Umbilical cord (tissue), 2 donors: ENCODE measurements around the gene ASB16. TPM values are rescaled to one million over a fixed set of nuclear protein-coding genes. Genes with fewer than 3 reads are reported as not detected.

Experiments used
- DNase-seq: peaks from one replicate; pipeline ENCODE4 v3.0.0-alpha.2; 2015; ENCODE audit warnings: low spot score
- total RNA-seq: library from RNA; depleted of rRNA; stranded (reverse); fragments of >200 nt; gene quantifications from one replicate; pipeline ENCODE4 v1.2.3, GENCODE V29; 2014; ENCODE audit warnings: low replicate concordance; ENCODE audit not compliant: insufficient read depth

The ASB16 gene
- total RNA-seq, 1 donor from 2014 or later = not detected

GRCh38 chr17:44188576-44189403 is 18.3 kb downstream of the ASB16 start:
- no peak for DNase-seq

GRCh38 chr17:44190481-44190880 is 20.0 kb downstream of the ASB16 start:
- no peak for DNase-seq

GRCh38 chr17:44191369-44191768 is 20.9 kb downstream of the ASB16 start:
- no peak for DNase-seq

- no peak for DNase-seq
Observed at GRCh38 chr17:44191941-44192496, 21.5 kb downstream of the ASB16 start.

GRCh38 chr17:44192750-44193149 is 22.2 kb downstream of the ASB16 start:
- DNase-seq = no peak

- DNase-seq = no peak
Observed at GRCh38 chr17:44193326-44194084, 23.0 kb downstream of the ASB16 start.

GRCh38 chr17:44197107-44197506 is 26.6 kb downstream of the ASB16 start:
- no peak for DNase-seq

- DNase-seq = peak; percentile 71
Observed at GRCh38 chr17:44197980-44198720, 27.6 kb downstream of the ASB16 start.

GRCh38 chr17:44198721-44199552 is 28.4 kb downstream of the ASB16 start:
- peak; percentile 67 for DNase-seq

GRCh38 chr17:44199553-44200477 is 29.3 kb downstream of the ASB16 start, which contains the start of gene ATXN7L3:
Gene ATXN7L3 (minus strand): TSS chr17:44199884. CDS start chr17:44198070, 1,814 bp downstream.
- peak; percentile 99 for DNase-seq

GRCh38 chr17:44200478-44201155 is 30.1 kb downstream of the ASB16 start:
- no peak for DNase-seq

- no peak for DNase-seq
Observed at GRCh38 chr17:44202756-44203155, 32.3 kb downstream of the ASB16 start.

- peak; percentile 58 for DNase-seq
Observed at GRCh38 chr17:44203731-44204440, 33.4 kb downstream of the ASB16 start.

- peak; percentile 86 for DNase-seq
Observed at GRCh38 chr17:44204441-44204882, 34.0 kb downstream of the ASB16 start.

GRCh38 chr17:44205962-44206824 is 35.7 kb downstream of the ASB16 start:
- no peak for DNase-seq

- DNase-seq = no peak
Observed at GRCh38 chr17:44206825-44207155, 36.3 kb downstream of the ASB16 start.

- no peak for DNase-seq
Observed at GRCh38 chr17:44207319-44207718, 36.8 kb downstream of the ASB16 start.
